Keratinocyte (primary cell): ENCODE measurements around the gene SP4.

Source experiments
- EZH2 ChIP-seq: IDR thresholded peaks from one replicate; pipeline ENCODE4 v1.6.1; 2012; ENCODE audit warnings: inconsistent platforms, mild to moderate bottlenecking, low read length, moderate library complexity
- TF ChIP-seq, protein P1 (sequence below), 3 experiments: IDR thresholded peaks in 1 of 3; conservative IDR thresholded peaks in 1 of 3; optimal IDR thresholded peaks in 1 of 3; 2 replicates in 2 of 3; 3 replicates in 1 of 3; pipeline versions ENCODE3 to v1.5.1; 2011; ENCODE audit warnings: low read length in 3 of 3, mild to moderate bottlenecking in 3 of 3, moderate library complexity in 2 of 3, control low read depth in 1 of 3, inconsistent platforms in 1 of 3; ENCODE audit not compliant: insufficient read depth in 2 of 3; ENCODE audit errors: extremely low read depth in 1 of 3

DNA sequence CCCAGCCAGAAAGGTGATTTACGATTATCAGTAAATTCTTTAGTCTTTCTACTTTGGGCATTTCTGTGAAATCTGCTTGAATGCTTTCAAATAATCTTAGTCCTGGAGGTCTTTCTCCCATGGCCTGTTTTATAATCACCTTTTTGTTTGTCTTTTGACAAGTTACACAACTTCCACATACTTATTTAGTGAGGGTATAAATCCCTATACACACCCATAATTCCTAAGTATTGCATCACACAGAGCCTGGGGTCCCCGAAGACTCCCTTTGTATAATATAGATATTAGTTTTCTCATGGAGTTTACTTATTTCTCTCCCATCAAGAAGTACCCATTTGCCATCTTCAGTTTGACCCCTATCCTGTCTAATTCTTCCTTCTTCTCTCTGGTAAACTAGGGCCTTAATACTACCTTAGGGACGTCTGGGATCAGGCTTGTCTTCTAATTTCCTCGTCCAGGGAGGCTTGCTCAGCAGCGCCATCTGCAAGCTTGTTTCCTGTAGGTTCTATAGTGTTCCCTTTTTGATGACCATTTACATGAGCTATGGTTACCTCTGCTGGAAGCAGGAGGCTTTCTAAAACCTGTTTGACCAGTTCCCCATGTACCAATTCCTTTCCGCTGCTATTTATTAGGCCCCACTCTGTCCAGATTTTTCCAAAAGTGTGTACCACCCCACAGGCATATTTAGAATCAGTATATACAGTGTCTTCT is 123.1 kb downstream of the SP4 start:
- TF ChIP-seq, protein P1, sequence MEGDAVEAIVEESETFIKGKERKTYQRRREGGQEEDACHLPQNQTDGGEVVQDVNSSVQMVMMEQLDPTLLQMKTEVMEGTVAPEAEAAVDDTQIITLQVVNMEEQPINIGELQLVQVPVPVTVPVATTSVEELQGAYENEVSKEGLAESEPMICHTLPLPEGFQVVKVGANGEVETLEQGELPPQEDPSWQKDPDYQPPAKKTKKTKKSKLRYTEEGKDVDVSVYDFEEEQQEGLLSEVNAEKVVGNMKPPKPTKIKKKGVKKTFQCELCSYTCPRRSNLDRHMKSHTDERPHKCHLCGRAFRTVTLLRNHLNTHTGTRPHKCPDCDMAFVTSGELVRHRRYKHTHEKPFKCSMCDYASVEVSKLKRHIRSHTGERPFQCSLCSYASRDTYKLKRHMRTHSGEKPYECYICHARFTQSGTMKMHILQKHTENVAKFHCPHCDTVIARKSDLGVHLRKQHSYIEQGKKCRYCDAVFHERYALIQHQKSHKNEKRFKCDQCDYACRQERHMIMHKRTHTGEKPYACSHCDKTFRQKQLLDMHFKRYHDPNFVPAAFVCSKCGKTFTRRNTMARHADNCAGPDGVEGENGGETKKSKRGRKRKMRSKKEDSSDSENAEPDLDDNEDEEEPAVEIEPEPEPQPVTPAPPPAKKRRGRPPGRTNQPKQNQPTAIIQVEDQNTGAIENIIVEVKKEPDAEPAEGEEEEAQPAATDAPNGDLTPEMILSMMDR (optimal IDR thresholded peaks at IDR 0.05 in 1 of 3, IDR thresholded peaks at IDR 0.05 in 1 of 3, conservative IDR thresholded peaks at IDR 0.05 in 1 of 3; ENCODE audit: extremely low read depth in 1 of 3, insufficient read depth in 2 of 3, low read length in 3 of 3), result peak in 2 of 3 experiments; percentile 8 to 27
- no peak for TF ChIP-seq EZH2
